ENCODE results near the gene LRCOL1. TPM values are rescaled to one million over a fixed set of nuclear protein-coding genes. Genes with fewer than 3 reads are reported as not detected.

LRCOL1 gene
- total and polyA plus RNA-seq, 11 donors = not detected

DNA sequence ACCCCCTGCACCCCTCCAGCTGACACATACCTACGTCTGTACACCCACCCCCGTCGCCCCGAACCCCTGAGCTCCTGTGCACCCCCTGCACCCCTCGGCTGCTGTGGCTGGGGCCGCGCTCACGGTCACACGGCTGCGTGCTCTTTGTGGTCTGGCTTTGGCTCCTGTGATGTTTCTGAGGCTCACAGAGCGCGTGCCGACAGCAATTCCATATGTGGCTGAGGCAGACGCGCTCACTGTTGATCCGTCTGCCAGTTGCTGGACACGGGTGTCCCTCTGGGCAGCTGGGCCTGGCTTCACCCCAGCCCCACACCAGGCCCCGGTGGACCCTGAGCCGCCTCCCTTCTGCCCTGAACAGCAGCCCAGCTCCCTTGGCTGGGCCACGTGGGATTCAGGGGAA, 46.5 kb downstream of the LRCOL1 start:
- Histone ChIP-seq H3K27me3 (peaks cover 0 to 15% (median 0%) of the 10 kb centered on the region in 9 donors), H3K27ac (no peak overlapping the region), H3K4me3 (no peak overlapping the region), H3K9me3 (no peaks in the 10 kb centered on the region), H3K36me3 (peaks cover 0 to 14% (median 0%) of the 10 kb centered on the region in 9 donors), H3K4me1 (peaks cover 0 to 23% (median 12%) of the 10 kb centered on the region in 12 donors)
- no peak for TF ChIP-seq POLR2A (IDR thresholded peaks at IDR 0.05)
- TF ChIP-seq, protein P1, sequence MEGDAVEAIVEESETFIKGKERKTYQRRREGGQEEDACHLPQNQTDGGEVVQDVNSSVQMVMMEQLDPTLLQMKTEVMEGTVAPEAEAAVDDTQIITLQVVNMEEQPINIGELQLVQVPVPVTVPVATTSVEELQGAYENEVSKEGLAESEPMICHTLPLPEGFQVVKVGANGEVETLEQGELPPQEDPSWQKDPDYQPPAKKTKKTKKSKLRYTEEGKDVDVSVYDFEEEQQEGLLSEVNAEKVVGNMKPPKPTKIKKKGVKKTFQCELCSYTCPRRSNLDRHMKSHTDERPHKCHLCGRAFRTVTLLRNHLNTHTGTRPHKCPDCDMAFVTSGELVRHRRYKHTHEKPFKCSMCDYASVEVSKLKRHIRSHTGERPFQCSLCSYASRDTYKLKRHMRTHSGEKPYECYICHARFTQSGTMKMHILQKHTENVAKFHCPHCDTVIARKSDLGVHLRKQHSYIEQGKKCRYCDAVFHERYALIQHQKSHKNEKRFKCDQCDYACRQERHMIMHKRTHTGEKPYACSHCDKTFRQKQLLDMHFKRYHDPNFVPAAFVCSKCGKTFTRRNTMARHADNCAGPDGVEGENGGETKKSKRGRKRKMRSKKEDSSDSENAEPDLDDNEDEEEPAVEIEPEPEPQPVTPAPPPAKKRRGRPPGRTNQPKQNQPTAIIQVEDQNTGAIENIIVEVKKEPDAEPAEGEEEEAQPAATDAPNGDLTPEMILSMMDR (IDR thresholded peaks at IDR 0.05) = no peak
- WGBS, 4 donors = 94 to 96% (median 96%) methylated on average over 7 to 20 of the region's 20 CpGs
- intact Hi-C loops (cut with DNase I) = no loop called here
- ATAC-seq (no peak), DNase-seq (no peak)

DNA sequence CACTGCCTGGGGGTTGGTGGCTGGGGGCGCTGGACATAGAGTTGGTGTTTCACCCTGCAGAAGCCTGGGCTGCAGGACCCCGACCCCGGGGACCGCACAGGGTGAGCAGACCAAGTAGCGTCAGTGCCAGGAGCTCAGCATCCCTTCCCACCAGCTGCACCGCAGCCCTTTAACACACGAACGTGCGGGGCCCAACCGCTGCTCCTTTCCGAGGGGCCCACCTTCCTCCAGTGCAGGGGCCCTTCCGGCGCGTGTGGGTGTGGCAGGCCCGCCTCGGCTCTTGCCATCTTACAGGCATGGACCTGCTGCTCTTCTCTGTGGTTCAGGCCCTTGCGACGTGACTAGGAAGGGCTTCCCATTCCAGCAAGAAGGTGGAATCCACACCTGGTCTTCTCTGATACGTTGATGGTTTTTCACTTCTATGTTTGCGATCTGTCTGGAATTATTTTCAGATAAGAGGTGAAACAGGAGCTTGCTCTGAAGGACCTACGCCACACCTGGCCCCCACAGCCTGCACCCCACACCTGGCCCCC, 47.8 kb downstream of the LRCOL1 start:
- Histone ChIP-seq H3K4me1 (peaks cover 0 to 29% (median 13%) of the 10 kb centered on the region in 12 donors), H3K9me3 (no peaks in the 10 kb centered on the region), H3K27ac (no peak overlapping the region), H3K36me3 (peaks cover 0 to 12% (median 0%) of the 10 kb centered on the region in 9 donors), H3K4me3 (no peak overlapping the region), H3K27me3 (peaks cover 0 to 18% (median 0%) of the 10 kb centered on the region in 9 donors)
- intact Hi-C loops (cut with DNase I) = no loop called here
- DNase-seq = no peak
- no peak for ATAC-seq
- WGBS, 4 donors = 84 to 95% (median 86%) methylated on average over 17 to 21 of the region's 21 CpGs
- TF ChIP-seq POLR2A (IDR thresholded peaks at IDR 0.05) = no peak
- TF ChIP-seq, protein P1 (IDR thresholded peaks at IDR 0.05) = no peak

DNA sequence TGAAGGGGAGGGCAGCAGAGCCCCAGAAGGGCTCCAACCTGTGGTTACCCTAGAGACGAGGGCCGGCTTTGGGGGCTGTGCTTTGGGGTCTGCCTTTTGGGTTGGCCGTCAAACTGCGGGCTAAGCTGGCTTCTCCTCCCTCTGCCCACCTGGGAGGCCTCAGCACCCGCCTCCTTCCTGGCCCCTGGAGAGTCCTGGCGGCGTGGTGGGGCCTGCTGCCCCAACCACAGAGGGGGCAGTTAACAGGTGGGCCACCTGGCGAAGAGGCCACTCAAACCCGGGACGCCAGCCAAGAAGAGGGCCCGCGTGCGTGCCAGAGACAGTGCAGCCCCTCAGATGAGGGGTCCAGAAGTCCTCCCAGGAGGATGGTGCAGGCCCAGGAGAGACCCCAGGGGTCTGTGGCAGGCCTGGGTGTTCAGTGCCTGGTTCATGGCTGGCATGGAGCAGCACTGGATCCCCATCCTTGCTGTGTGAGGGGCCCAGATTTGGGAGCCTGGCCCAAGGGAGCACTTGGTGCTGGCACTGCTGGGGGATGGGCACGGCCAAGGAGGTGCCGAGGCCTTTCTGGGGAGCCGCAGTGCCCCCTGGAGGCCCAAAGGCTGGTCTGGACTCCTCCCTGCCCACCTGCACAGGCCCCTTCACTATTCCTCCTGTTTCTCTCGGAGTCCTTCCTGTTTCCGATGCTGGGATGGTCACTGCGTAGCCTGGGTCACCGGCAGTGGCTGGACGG, 48.8 kb downstream of the LRCOL1 start:
- no peak for TF ChIP-seq POLR2A (IDR thresholded peaks at IDR 0.05)
- TF ChIP-seq, protein P1 (IDR thresholded peaks at IDR 0.05) = peak in 3 of 12 donors; percentile 29 to 32 (median 31)
- no peaks in the 10 kb centered on the region for H3K9me3 ChIP-seq
- H3K4me3 ChIP-seq = no peak overlapping the region
- DNase-seq = no peak
- H3K27ac ChIP-seq = no peak overlapping the region
- 75 to 90% (median 81%) methylated on average over 13 to 21 of the region's 21 CpGs for WGBS, 4 donors
- peaks cover 0 to 8% (median 0%) of the 10 kb centered on the region in 9 donors for H3K36me3 ChIP-seq
- H3K4me1 ChIP-seq = peaks cover 0 to 29% (median 13%) of the 10 kb centered on the region in 12 donors
- ATAC-seq = peak in 2 of 4 donors; percentile 20 to 21
- H3K27me3 ChIP-seq = peaks cover 0 to 18% (median 0%) of the 10 kb centered on the region in 9 donors
- intact Hi-C loops (cut with DNase I) = loop anchor here in 1 of 10 donors (2.0 kb wide), 1 partner anchor 65 kb away; no protein-coding TSS in a partner anchor
